RWPE1 (cell line): ENCODE measurements around the gene SLC9B2.
"Not testable (repeated sequence)": the region's sequence is repeated elsewhere in the genome, so short reads cannot be mapped to it uniquely, and the experiment has no call there.

Experiments
- CTCF ChIA-PET: fragments of 350-600 bp; sonication (Branson Sonifier 250); formaldehyde crosslinking; extraction: SDS; loops from one replicate; lab custom pipeline; 2021; lab: Yijun Ruan, JAX
- POLR2A ChIA-PET: fragments of 400-600 bp; formaldehyde crosslinking; extraction: SDS; loops from one replicate; lab custom pipeline; 2020; ENCODE audit warnings: antibody characterized with exemption; ENCODE audit not compliant: low non-redundant PET; lab: Yijun Ruan, JAX
- DNase-seq: peaks from one replicate; pipeline ENCODE4 v3.0.0; 2012; ENCODE audit warnings: low spot score
- H3K27ac ChIP-seq: fragments of 450-650 bp; 2 replicates; pipeline ENCODE4 v1.5.1; 2017
- CTCF ChIP-seq: fragments of 450-650 bp; conservative IDR thresholded peaks from 2 replicates; pipeline ENCODE4 v1.5.1; 2017; ENCODE audit warnings: low read depth, mild to moderate bottlenecking

Gene SLC9B2

GRCh38 chr4:102994803-102995202 lies 81.8 kb downstream of the SLC9B2 start:
- ChIA-PET CTCF (interaction anchor here (0.6 kb wide), 1 partner anchor 402 kb away, joined by 3 read pairs; no protein-coding TSS in a partner anchor), POLR2A (no interaction called here)
- H3K27ac ChIP-seq, result no peak overlapping the region
- no peak for DNase-seq
- no peak for TF ChIP-seq CTCF

GRCh38 chr4:102993985-102994384 lies 82.6 kb downstream of the SLC9B2 start:
- POLR2A ChIA-PET, CTCF ChIA-PET, DNase-seq, H3K27ac ChIP-seq: not testable (repeated sequence)

GRCh38 chr4:102988429-102989020 lies 88.0 kb downstream of the SLC9B2 start:
- no peak overlapping the region for H3K27ac ChIP-seq
- ChIA-PET POLR2A (no interaction called here), CTCF (no interaction called here)
- TF ChIP-seq CTCF, result no peak
- no peak for DNase-seq

- CTCF ChIA-PET, result no interaction called here
- DNase-seq, result no peak
- no peak for TF ChIP-seq CTCF
- H3K27ac ChIP-seq, result no peak overlapping the region
- POLR2A ChIA-PET, result no interaction called here
These were observed 95.6 kb downstream of the SLC9B2 start for GRCh38 chr4:102981005-102981404.
